B cell (primary cell): ENCODE measurements around the gene ARHGAP6. TPM values are rescaled to one million over a fixed set of nuclear protein-coding genes. Genes with fewer than 3 reads are reported as not detected.

ENCODE experiments used
- ATAC-seq: fragments of 200-7000 bp; cut with Tn5 transposase; one replicate; pipeline ENCODE4 v1.10.0; 2021; ENCODE audit warnings: low read depth, mild to moderate bottlenecking, moderate number of reproducible peaks, moderate library complexity
- CTCF ChIA-PET: fragments of 350-600 bp; sonication (Branson Sonifier 250); formaldehyde crosslinking; loops from one replicate; lab custom pipeline; 2021; ENCODE audit warnings: antibody characterized with exemption, inconsistent platforms; lab: Charles Lee
- POLR2A ChIA-PET: fragments of 350-600 bp; sonication (Branson Sonifier 250); formaldehyde crosslinking; loops from one replicate; lab custom pipeline; 2021; ENCODE audit warnings: antibody characterized with exemption; lab: Charles Lee
- DNase-seq: peaks from one replicate; pipeline ENCODE4 v3.0.0; 2013
- H2AFZ ChIP-seq: 2 replicates; pipeline ENCODE4 v1.6.1; 2012; ENCODE audit warnings: mild to moderate bottlenecking, low read depth, low read length; ENCODE audit not compliant: insufficient read depth, poor library complexity, severe bottlenecking
- H3K27ac ChIP-seq, 2 donors: 1 replicate in 1 of 2; 2 replicates in 1 of 2; pipeline ENCODE4 v1.5.1; 2012 to 2013; ENCODE audit warnings: low read length in 2 of 2, mild to moderate bottlenecking in 2 of 2, moderate library complexity in 1 of 2
- H3K27me3 ChIP-seq, 4 experiments: fragments of 200-600 bp in 1 of 4; sonication (generic) in 1 of 4; replicated peaks in 1 of 4; 1 replicate in 2 of 4; 2 replicates in 2 of 4; pipeline versions ENCODE4 v1.6.1 to v1.7.0; 2013 to 2016; ENCODE audit warnings: low read length in 3 of 4, mild to moderate bottlenecking in 2 of 4, mixed read lengths in 1 of 4, moderate library complexity in 1 of 4; ENCODE audit not compliant: insufficient read depth in 4 of 4, control insufficient read depth in 3 of 4; ENCODE audit errors: control extremely low read depth in 1 of 4
- H3K36me3 ChIP-seq, 2 experiments: replicated peaks in 1 of 2; 1 replicate in 1 of 2; 2 replicates in 1 of 2; pipeline versions ENCODE4 v1.6.1 to v1.7.1; 2013; ENCODE audit warnings: low read length in 1 of 2; ENCODE audit not compliant: insufficient read depth in 2 of 2, control insufficient read depth in 1 of 2; ENCODE audit errors: control extremely low read depth in 1 of 2, extremely low read depth in 1 of 2
- H3K4me1 ChIP-seq, 2 donors: fragments of 200-600 bp in 1 of 2; sonication (generic) in 1 of 2; 1 replicate in 1 of 2; 2 replicates in 1 of 2; pipeline versions ENCODE4 v1.5.1 to v1.6.1; 2013 to 2017; ENCODE audit warnings: low read length in 2 of 2; ENCODE audit not compliant: control insufficient read depth in 2 of 2, insufficient read depth in 2 of 2
- H3K4me2 ChIP-seq: replicated peaks from 2 replicates; pipeline ENCODE3; 2012; ENCODE audit warnings: mild to moderate bottlenecking, low read depth, low read length; ENCODE audit not compliant: poor library complexity, severe bottlenecking
- H3K4me3 ChIP-seq, 5 experiments: fragments of 200-600 bp in 1 of 5; sonication (generic) in 1 of 5; 1 replicate in 3 of 5; 2 replicates in 2 of 5; pipeline versions ENCODE4 v1.5.1 to v1.7.0; 2011 to 2016; ENCODE audit warnings: low read length in 4 of 5, mild to moderate bottlenecking in 4 of 5, low read depth in 2 of 5, control low read depth in 1 of 5, moderate library complexity in 1 of 5; ENCODE audit not compliant: insufficient read depth in 1 of 5; ENCODE audit errors: control extremely low read depth in 1 of 5, extremely low read depth in 1 of 5
- H3K79me2 ChIP-seq: fragments of 200-600 bp; sonication (generic); one replicate; pipeline ENCODE4 v1.6.0; 2016; ENCODE audit warnings: low read length; ENCODE audit not compliant: control insufficient read depth, insufficient read depth
- H3K9ac ChIP-seq: fragments of 200-600 bp; sonication (generic); 2 replicates; pipeline ENCODE4 v1.6.1; 2017; ENCODE audit warnings: mild to moderate bottlenecking, low read length, moderate library complexity
- H3K9me3 ChIP-seq, 3 donors: one replicate each; pipeline versions ENCODE4 v1.6.1 to v1.7.1; 2013; ENCODE audit warnings: low read length in 2 of 3; ENCODE audit not compliant: control insufficient read depth in 2 of 3, insufficient read depth in 1 of 3; ENCODE audit errors: control extremely low read depth in 1 of 3
- H4K20me1 ChIP-seq: 2 replicates; pipeline ENCODE4 v1.6.0; 2012; ENCODE audit warnings: mild to moderate bottlenecking, low read length; ENCODE audit not compliant: insufficient read depth, control insufficient read depth, poor library complexity, severe bottlenecking
- H3K27ac Mint-ChIP-seq: one replicate; pipeline ENCODE4 v1.8.0; 2021; ENCODE audit warnings: mixed read lengths
- H3K27me3 Mint-ChIP-seq: one replicate; pipeline ENCODE4 v1.8.0; 2021; ENCODE audit warnings: mixed read lengths
- H3K4me1 Mint-ChIP-seq: one replicate; pipeline ENCODE4 v1.8.0; 2021; ENCODE audit warnings: mixed read lengths
- H3K4me3 Mint-ChIP-seq: one replicate; pipeline ENCODE4 v1.8.0; 2021; ENCODE audit warnings: mixed read lengths
- H3K9me3 Mint-ChIP-seq: one replicate; pipeline ENCODE4 v1.8.0; 2022; ENCODE audit warnings: mixed read lengths; ENCODE audit not compliant: insufficient read depth
- EZH2 ChIP-seq: IDR thresholded peaks from 2 replicates; pipeline ENCODE4 v1.6.1; 2012; ENCODE audit warnings: borderline replicate concordance, low read depth, mild to moderate bottlenecking, moderate library complexity, low read length; ENCODE audit not compliant: insufficient read depth, poor library complexity, severe bottlenecking
- whole genome bisulfite sequencing: methylation state at CpG from one replicate; pipeline ENCODE4 v1.1.5; 2013; ENCODE audit warnings: missing lambda C conversion rate; ENCODE audit not compliant: insufficient coverage; 5-methylcytosine and 5-hydroxymethylcytosine counted together
- intact Hi-C: fragments of 100-400 bp; cut with micrococcal nuclease; formaldehyde crosslinking; loops from one replicate; pipeline ENCODE4 v1.10.0; 2022
- polyA plus RNA-seq: library from polyadenylated mRNA; depleted of rRNA; stranded (reverse); fragments of >200 nt; gene quantifications from 2 replicates; pipeline ENCODE4 v1.2.3, GENCODE V29; 2012
- total RNA-seq, 2 donors: library from RNA; stranded (reverse); fragments of 120-200 nt in 1 of 2; gene quantifications; 1 replicate in 1 of 2; 2 replicates in 1 of 2; pipeline versions ENCODE4 v1.2.3 to v1.2.4, GENCODE V29; 2013 to 2022
- TF ChIP-seq, protein P1 (sequence below): fragments of 200-600 bp; IDR thresholded peaks from one replicate; pipeline ENCODE4 v1.8.0; 2022; ENCODE audit warnings: antibody characterized with exemption, mild to moderate bottlenecking

Gene ARHGAP6
- total and polyA plus RNA-seq, 2 donors (not counting 1 experiment from before 2014, with no cell fraction given), result 1.6 to 2.6 TPM

DNA sequence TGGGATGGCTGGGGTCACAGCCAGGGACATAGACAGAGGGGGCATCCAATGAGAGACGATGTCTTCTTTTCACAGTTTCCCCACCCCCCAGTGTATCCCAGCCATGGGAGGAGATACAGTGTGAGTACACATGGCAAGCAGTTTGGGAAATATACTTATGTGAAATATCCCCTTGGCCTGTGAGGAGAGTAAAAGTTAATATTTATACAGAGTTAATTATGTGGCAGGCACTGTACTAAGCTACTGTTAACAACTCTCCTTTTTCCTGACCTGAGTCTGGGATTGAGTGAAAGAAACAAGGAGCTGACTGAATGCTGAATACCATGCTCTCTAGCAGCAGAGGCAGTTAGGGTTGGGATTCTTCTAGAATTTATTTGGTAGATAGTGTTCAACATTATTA is 519.3 kb downstream of the ARHGAP6 start:
- Mint-ChIP-seq H3K27me3 (peaks cover 2% of the 10 kb centered on the region), H3K4me3 (no peak overlapping the region), H3K27ac (no peak overlapping the region), H3K9me3 (no peaks in the 10 kb centered on the region), H3K4me1 (peaks cover 3% of the 10 kb centered on the region)
- Histone ChIP-seq H4K20me1 (no peaks in the 10 kb centered on the region), H2AFZ (no peak overlapping the region), H3K4me3 (no peak overlapping the region), H3K4me2 (no peak overlapping the region), H3K27me3 (no peaks in the 10 kb centered on the region), H3K36me3 (no peaks in the 10 kb centered on the region), H3K9me3 (no peaks in the 10 kb centered on the region), H3K27ac (no peak overlapping the region), H3K79me2 (no peaks in the 10 kb centered on the region), H3K9ac (no peak overlapping the region), H3K4me1 (no peaks in the 10 kb centered on the region)
- DNase-seq (no peak), ATAC-seq (no peak)
- no peak for TF ChIP-seq EZH2
- TF ChIP-seq, protein P1, sequence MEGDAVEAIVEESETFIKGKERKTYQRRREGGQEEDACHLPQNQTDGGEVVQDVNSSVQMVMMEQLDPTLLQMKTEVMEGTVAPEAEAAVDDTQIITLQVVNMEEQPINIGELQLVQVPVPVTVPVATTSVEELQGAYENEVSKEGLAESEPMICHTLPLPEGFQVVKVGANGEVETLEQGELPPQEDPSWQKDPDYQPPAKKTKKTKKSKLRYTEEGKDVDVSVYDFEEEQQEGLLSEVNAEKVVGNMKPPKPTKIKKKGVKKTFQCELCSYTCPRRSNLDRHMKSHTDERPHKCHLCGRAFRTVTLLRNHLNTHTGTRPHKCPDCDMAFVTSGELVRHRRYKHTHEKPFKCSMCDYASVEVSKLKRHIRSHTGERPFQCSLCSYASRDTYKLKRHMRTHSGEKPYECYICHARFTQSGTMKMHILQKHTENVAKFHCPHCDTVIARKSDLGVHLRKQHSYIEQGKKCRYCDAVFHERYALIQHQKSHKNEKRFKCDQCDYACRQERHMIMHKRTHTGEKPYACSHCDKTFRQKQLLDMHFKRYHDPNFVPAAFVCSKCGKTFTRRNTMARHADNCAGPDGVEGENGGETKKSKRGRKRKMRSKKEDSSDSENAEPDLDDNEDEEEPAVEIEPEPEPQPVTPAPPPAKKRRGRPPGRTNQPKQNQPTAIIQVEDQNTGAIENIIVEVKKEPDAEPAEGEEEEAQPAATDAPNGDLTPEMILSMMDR, result no peak
- intact Hi-C loops, result no loop called here
- ChIA-PET CTCF (interaction anchor here (1.1 kb wide), 1 partner anchor 624 kb away, joined by 3 read pairs; no protein-coding TSS in a partner anchor), POLR2A (no interaction called here)
- WGBS, result no CpG with 5 or more reads among the region's 1 CpG

DNA sequence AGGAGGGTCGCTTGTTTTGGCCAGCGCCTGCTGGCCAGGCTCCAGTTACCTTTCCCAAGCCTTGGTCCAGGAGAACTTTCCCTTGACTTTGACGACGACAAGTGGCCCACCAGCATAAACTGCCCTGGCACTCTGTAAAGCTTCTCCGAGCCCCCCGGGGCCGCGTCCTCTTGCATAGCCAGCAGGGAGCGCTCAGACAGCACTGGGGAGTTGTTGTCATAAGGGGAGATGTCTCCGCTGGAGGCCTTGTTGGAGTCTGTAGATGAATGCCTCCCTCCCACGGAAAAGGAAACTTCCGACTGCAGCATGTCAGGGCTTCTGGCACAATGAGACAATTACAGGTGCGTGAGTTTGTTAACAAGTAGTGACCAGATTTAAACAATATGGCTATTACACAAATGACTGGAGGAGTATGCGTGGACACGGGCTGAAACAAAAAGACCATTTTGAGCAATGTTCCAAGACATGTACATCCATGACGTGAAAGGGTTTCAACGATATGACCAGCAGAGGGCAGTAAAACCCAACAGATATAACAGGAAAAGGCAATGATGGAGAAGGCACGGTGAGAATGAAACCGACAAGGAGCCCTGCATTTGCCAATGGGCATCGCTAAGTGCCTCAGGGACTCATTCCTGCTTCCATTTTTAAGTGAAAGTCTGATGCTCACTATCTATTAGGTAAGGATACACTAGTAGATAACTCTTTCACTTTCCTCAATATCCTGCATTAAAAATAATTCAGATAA is 521.6 kb downstream of the ARHGAP6 start:
- Histone ChIP-seq H3K9ac (no peak overlapping the region), H3K27me3 (peaks cover 0 to under 1% (median 0%) of the 10 kb centered on the region in 4 experiments), H3K4me2 (peak overlapping the region; percentile 28), H2AFZ (peak overlapping the region; percentile 31), H3K36me3 (no peaks in the 10 kb centered on the region), H3K79me2 (no peaks in the 10 kb centered on the region), H4K20me1 (no peaks in the 10 kb centered on the region), H3K4me3 (no peak overlapping the region), H3K27ac (no peak overlapping the region), H3K9me3 (no peaks in the 10 kb centered on the region), H3K4me1 (no peaks in the 10 kb centered on the region)
- TF ChIP-seq EZH2, result no peak
- TF ChIP-seq, protein P1, result peak; percentile 61
- ATAC-seq, result peak; percentile 82
- WGBS, result 45% methylated on average over 13 of the region's 20 CpGs
- ChIA-PET POLR2A (no interaction called here), CTCF (interaction anchor here (1.1 to 1.3 kb wide), 2 partner anchors 225 to 628 kb away, joined by 3 to 5 read pairs; no protein-coding TSS in a partner anchor)
- Mint-ChIP-seq H3K4me1 (peaks cover 3% of the 10 kb centered on the region), H3K4me3 (no peak overlapping the region), H3K9me3 (no peaks in the 10 kb centered on the region), H3K27ac (no peak overlapping the region), H3K27me3 (peaks cover 2% of the 10 kb centered on the region)
- intact Hi-C loops, result loop anchor here (1.0 to 2.0 kb wide), 6 partner anchors 226 to 627 kb away; no protein-coding TSS in a partner anchor
- DNase-seq, result peak; percentile 80
